ENCODE results near the gene NRCAM.

DNA sequence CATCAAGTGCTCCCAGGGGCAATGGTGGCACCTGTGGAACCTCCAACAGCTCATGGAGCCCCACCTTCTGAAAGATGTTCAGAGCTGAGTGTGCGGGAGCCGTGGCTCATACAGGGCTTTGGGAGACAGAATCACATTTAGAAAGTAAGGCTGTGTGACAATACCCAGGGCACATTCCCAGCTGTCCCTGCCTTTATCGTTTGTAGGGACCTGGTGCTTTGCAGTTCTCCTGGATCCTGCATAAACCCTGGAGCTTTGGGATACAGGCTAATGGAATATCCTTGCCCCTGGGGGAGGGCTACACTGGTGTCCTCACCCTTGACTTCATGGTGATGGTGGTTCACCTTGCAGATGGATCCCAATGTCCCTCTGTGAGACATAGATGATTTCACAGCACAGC lies 191.2 kb downstream of the NRCAM start:
- TF ChIP-seq TEAD4 (IDR thresholded peaks at IDR 0.05; ENCODE audit: low read depth, low read length) (no peak), POLR2A (IDR thresholded peaks at IDR 0.05; ENCODE audit: control extremely low read depth in 1 of 2, low read depth in 2 of 2, low read length in 2 of 2) (no peak)
- TF ChIP-seq, protein P1, sequence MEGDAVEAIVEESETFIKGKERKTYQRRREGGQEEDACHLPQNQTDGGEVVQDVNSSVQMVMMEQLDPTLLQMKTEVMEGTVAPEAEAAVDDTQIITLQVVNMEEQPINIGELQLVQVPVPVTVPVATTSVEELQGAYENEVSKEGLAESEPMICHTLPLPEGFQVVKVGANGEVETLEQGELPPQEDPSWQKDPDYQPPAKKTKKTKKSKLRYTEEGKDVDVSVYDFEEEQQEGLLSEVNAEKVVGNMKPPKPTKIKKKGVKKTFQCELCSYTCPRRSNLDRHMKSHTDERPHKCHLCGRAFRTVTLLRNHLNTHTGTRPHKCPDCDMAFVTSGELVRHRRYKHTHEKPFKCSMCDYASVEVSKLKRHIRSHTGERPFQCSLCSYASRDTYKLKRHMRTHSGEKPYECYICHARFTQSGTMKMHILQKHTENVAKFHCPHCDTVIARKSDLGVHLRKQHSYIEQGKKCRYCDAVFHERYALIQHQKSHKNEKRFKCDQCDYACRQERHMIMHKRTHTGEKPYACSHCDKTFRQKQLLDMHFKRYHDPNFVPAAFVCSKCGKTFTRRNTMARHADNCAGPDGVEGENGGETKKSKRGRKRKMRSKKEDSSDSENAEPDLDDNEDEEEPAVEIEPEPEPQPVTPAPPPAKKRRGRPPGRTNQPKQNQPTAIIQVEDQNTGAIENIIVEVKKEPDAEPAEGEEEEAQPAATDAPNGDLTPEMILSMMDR (IDR thresholded peaks at IDR 0.05; ENCODE audit: control extremely low read depth in 1 of 3, insufficient read depth in 1 of 3, low read depth in 1 of 3, low read length in 3 of 3): no peak

Data from H1 (cell line).